ENCODE data around the gene MEI1. TPM values are rescaled to one million over a fixed set of nuclear protein-coding genes. Genes with fewer than 3 reads are reported as not detected.

MEI1 gene
- total and polyA plus RNA-seq, 4 donors, result 3.4 to 18.0 (median 6.7) TPM

DNA sequence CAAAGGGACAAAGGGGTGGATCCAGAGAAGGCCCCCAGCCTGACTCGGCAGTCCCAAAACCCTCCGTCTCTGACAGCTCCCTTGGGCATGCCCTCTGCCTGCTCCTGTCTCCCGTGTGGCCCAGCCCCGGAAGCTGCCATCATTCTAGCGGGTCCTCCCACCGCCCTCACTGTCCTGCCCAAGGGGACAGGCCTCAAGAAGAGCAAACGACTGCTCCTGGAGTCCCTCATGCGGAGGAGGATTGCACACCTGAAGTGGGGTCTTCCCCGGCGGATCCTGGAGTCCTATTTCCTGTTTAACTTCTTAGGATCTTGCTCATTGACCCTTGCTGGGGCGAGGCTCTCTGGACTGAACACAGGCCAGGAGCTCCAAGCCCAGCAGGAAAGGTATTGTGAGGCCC is 2.6 kb upstream of the MEI1 start:
- Histone ChIP-seq H3K36me3 (ENCODE audit: control insufficient read depth in 4 of 4, insufficient read depth in 4 of 4, low read length in 4 of 4) (peaks cover 0 to 5% (median 0%) of the 10 kb centered on the region in 4 donors), H3K9me3 (ENCODE audit: control insufficient read depth in 4 of 4, insufficient read depth in 3 of 4, low read length in 3 of 4) (no peaks in the 10 kb centered on the region), H3K27me3 (ENCODE audit: control insufficient read depth in 3 of 3, insufficient read depth in 3 of 3, low read length in 2 of 3) (no peaks in the 10 kb centered on the region), H3K4me1 (ENCODE audit: control insufficient read depth in 5 of 5, insufficient read depth in 5 of 5, low read length in 5 of 5) (peaks cover 0 to 11% (median 4%) of the 10 kb centered on the region in 5 donors), H3K4me3 (no peak overlapping the region), H3K27ac (ENCODE audit: low read depth in 1 of 2, low read length in 1 of 2) (no peak overlapping the region), H3K9ac (ENCODE audit: insufficient read depth in 1 of 2, low read length in 2 of 2) (no peak overlapping the region)
- TF ChIP-seq, protein P1, sequence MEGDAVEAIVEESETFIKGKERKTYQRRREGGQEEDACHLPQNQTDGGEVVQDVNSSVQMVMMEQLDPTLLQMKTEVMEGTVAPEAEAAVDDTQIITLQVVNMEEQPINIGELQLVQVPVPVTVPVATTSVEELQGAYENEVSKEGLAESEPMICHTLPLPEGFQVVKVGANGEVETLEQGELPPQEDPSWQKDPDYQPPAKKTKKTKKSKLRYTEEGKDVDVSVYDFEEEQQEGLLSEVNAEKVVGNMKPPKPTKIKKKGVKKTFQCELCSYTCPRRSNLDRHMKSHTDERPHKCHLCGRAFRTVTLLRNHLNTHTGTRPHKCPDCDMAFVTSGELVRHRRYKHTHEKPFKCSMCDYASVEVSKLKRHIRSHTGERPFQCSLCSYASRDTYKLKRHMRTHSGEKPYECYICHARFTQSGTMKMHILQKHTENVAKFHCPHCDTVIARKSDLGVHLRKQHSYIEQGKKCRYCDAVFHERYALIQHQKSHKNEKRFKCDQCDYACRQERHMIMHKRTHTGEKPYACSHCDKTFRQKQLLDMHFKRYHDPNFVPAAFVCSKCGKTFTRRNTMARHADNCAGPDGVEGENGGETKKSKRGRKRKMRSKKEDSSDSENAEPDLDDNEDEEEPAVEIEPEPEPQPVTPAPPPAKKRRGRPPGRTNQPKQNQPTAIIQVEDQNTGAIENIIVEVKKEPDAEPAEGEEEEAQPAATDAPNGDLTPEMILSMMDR (IDR thresholded peaks at IDR 0.05; ENCODE audit: control extremely low read depth, extremely low read depth), result no peak
- 65 to 74% methylated on average over 11 of the region's 11 CpGs for WGBS, 2 donors
- DNase-seq (no peak), ATAC-seq (ENCODE audit: insufficient read depth, low FRiP score) (no peak)

DNA sequence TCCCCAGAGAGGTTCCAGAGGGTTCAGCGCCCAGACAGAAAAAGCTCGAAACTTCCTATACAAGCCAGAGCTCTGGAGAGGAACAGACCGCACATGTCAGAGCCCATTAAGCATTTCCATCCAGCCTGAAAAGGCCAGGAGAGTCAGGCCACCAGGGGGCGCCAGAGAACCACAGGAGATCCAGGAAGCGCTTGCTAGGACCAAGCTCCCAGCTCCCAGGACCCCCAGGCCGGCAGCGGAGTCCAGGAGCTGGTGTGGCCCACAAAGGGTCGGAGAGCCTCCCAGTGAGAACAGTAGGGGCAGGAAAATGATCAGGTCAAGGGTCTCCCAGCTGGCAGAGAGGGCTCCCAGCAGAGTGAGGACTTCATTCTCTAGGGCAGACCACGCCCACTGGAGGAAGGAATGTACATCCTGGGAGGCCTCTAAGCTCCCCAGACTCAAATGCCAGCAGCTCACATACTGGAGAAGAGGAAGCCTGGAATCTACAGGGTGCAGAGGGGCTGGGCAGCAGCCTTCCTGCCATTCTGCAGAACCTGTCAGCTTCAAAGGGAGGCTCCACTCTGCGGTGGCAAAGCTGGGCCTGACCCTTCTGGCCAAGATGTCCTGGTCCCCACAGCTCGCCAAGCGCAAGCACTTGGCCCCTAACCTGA is 2.1 kb upstream of the MEI1 start:
- Histone ChIP-seq H3K4me1 (ENCODE audit: control insufficient read depth in 5 of 5, insufficient read depth in 5 of 5, low read length in 5 of 5) (peaks cover 0 to 11% (median 4%) of the 10 kb centered on the region in 5 donors), H3K9me3 (ENCODE audit: control insufficient read depth in 4 of 4, insufficient read depth in 3 of 4, low read length in 3 of 4) (no peaks in the 10 kb centered on the region), H3K9ac (ENCODE audit: insufficient read depth in 1 of 2, low read length in 2 of 2) (no peak overlapping the region), H3K36me3 (ENCODE audit: control insufficient read depth in 4 of 4, insufficient read depth in 4 of 4, low read length in 4 of 4) (peaks cover 0 to 5% (median 0%) of the 10 kb centered on the region in 4 donors), H3K27ac (ENCODE audit: low read depth in 1 of 2, low read length in 1 of 2) (no peak overlapping the region), H3K27me3 (ENCODE audit: control insufficient read depth in 3 of 3, insufficient read depth in 3 of 3, low read length in 2 of 3) (no peaks in the 10 kb centered on the region), H3K4me3 (no peak overlapping the region)
- peak; percentile 93 to 96 (median 94) for DNase-seq
- 25 to 26% methylated on average over 12 of the region's 12 CpGs for WGBS, 2 donors
- peak; percentile 88 for ATAC-seq (ENCODE audit: insufficient read depth, low FRiP score)
- TF ChIP-seq, protein P1 (IDR thresholded peaks at IDR 0.05; ENCODE audit: control extremely low read depth, extremely low read depth), result peak; percentile 87

DNA sequence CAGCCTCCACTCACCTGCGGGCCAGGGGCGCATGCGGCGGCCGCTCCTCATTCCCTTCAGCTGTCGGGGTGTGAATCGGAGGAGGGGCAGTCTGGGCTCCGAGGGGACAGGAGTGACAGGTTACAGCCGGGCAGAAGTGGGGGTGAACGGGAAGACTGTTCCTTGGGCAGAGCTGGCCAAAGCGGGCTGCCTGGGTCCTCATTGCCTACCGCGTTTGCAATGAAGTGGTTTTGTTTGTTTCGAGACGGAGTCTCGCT is 733 bp downstream of the MEI1 start:
- TF ChIP-seq, protein P1 (IDR thresholded peaks at IDR 0.05; ENCODE audit: control extremely low read depth, extremely low read depth), result no peak
- H3K27ac ChIP-seq (ENCODE audit: low read depth in 1 of 2, low read length in 1 of 2), result no peak overlapping the region
- no peaks in the 10 kb centered on the region for H3K9me3 ChIP-seq (ENCODE audit: control insufficient read depth in 4 of 4, insufficient read depth in 3 of 4, low read length in 3 of 4)
- 95 to 97% methylated on average over 16 of the region's 16 CpGs for WGBS, 2 donors
- ATAC-seq (ENCODE audit: insufficient read depth, low FRiP score) (no peak), DNase-seq (no peak)
- H3K4me1 ChIP-seq (ENCODE audit: control insufficient read depth in 5 of 5, insufficient read depth in 5 of 5, low read length in 5 of 5), result peaks cover 0 to 11% (median 4%) of the 10 kb centered on the region in 5 donors
- no peak overlapping the region for H3K4me3 ChIP-seq
- H3K36me3 ChIP-seq (ENCODE audit: control insufficient read depth in 4 of 4, insufficient read depth in 4 of 4, low read length in 4 of 4), result no peaks in the 10 kb centered on the region
- H3K9ac ChIP-seq (ENCODE audit: insufficient read depth in 1 of 2, low read length in 2 of 2), result no peak overlapping the region
- no peaks in the 10 kb centered on the region for H3K27me3 ChIP-seq (ENCODE audit: control insufficient read depth in 3 of 3, insufficient read depth in 3 of 3, low read length in 2 of 3)

DNA sequence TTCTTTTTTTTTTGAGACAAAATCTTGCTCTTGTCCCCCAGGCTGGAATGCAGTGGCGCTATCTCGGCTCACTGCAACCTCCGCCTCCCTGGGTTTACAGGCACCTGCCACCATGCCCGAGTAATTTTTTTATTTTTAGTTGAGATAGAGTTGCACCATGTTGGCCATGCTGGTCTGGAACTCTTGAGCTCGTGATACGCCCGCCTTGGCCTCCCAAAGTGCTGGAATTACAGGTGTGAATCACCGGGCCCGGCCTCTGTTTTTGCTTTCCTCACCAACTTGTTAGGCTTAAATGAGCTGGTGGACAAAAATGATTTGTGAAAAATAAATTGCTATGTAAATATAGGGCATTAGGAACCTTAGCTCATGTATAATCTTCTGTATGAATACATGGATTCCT is 3.5 kb downstream of the MEI1 start:
- Histone ChIP-seq H3K27ac (ENCODE audit: low read depth in 1 of 2, low read length in 1 of 2) (no peak overlapping the region), H3K9me3 (ENCODE audit: control insufficient read depth in 4 of 4, insufficient read depth in 3 of 4, low read length in 3 of 4) (no peaks in the 10 kb centered on the region), H3K27me3 (ENCODE audit: control insufficient read depth in 3 of 3, insufficient read depth in 3 of 3, low read length in 2 of 3) (no peaks in the 10 kb centered on the region), H3K36me3 (ENCODE audit: control insufficient read depth in 4 of 4, insufficient read depth in 4 of 4, low read length in 4 of 4) (no peaks in the 10 kb centered on the region), H3K9ac (ENCODE audit: insufficient read depth in 1 of 2, low read length in 2 of 2) (no peak overlapping the region), H3K4me1 (ENCODE audit: control insufficient read depth in 5 of 5, insufficient read depth in 5 of 5, low read length in 5 of 5) (peaks cover 0 to 5% (median 0%) of the 10 kb centered on the region in 5 donors), H3K4me3 (no peak overlapping the region)
- DNase-seq (no peak), ATAC-seq (ENCODE audit: insufficient read depth, low FRiP score) (no peak)
- 93 to 95% methylated on average over 9 of the region's 9 CpGs for WGBS, 2 donors
- TF ChIP-seq, protein P1 (IDR thresholded peaks at IDR 0.05; ENCODE audit: control extremely low read depth, extremely low read depth), result no peak

Data from lung (tissue), 12 donors.